ENCODE measurements around the gene ARSA.

- TF ChIP-seq CTCF (IDR thresholded peaks at IDR 0.05) (no peak), POLR2A (IDR thresholded peaks at IDR 0.05) (no peak), POLR2AphosphoS5 (IDR thresholded peaks at IDR 0.05) (no peak)
Measured at GRCh38 chr22:50657925-50658324, 30.0 kb upstream of the ARSA start.

Data from prostate gland (tissue), 2 donors.